SK-N-SH treated with all-trans-retinoic acid at 6 μM for 48 hours (cell line): ENCODE data around the gene ECM2.

Source experiments
- ATAC-seq: fragments of 200-7000 bp; cut with Tn5 transposase; 3 replicates; pipeline ENCODE4 v1.9.1; 2020; ENCODE audit warnings: mild to moderate bottlenecking, moderate library complexity
- BACH2 ChIP-seq: fragments of 250-450 bp; sonication (Bioruptor Pico); IDR thresholded peaks from 2 replicates; pipeline ENCODE4 v1.9.0; 2021; ENCODE audit warnings: mild to moderate bottlenecking, borderline replicate concordance
- CSDC2 ChIP-seq: fragments of 250-450 bp; sonication (Bioruptor Pico); IDR thresholded peaks from 2 replicates; pipeline ENCODE4 v1.5.0; 2020; ENCODE audit warnings: mild to moderate bottlenecking, moderate library complexity
- ESRRG ChIP-seq: fragments of 250-450 bp; sonication (Bioruptor Pico); IDR thresholded peaks from 2 replicates; pipeline ENCODE4 v1.6.1; 2021; ENCODE audit warnings: mild to moderate bottlenecking
- ISL1 ChIP-seq: fragments of 250-450 bp; sonication (Bioruptor Pico); IDR thresholded peaks from 2 replicates; pipeline ENCODE4 v2.1.2; 2022; ENCODE audit warnings: mild to moderate bottlenecking, moderate library complexity
- OSR1 ChIP-seq: fragments of 250-450 bp; sonication (Bioruptor Pico); IDR thresholded peaks from 2 replicates; pipeline ENCODE4 v1.8.0; 2022; ENCODE audit warnings: moderate library complexity, mild to moderate bottlenecking, inconsistent platforms
- PPARA ChIP-seq: fragments of 250-450 bp; sonication (Bioruptor Pico); IDR thresholded peaks from 2 replicates; pipeline ENCODE4 v1.5.0; 2020; ENCODE audit warnings: mild to moderate bottlenecking, borderline replicate concordance
- SNAI2 ChIP-seq: fragments of 250-450 bp; sonication (Bioruptor Pico); IDR thresholded peaks from 2 replicates; pipeline ENCODE4 v1.5.0; 2020; ENCODE audit warnings: mild to moderate bottlenecking, moderate library complexity
- TCF4 ChIP-seq: fragments of 250-450 bp; sonication (Bioruptor Pico); IDR thresholded peaks from 2 replicates; pipeline ENCODE4 v1.8.0; 2021; ENCODE audit warnings: mild to moderate bottlenecking, moderate library complexity, borderline replicate concordance
- TOX ChIP-seq: fragments of 250-450 bp; sonication (Bioruptor Pico); IDR thresholded peaks from 2 replicates; pipeline ENCODE4 v1.8.0; 2021; ENCODE audit warnings: mild to moderate bottlenecking, moderate library complexity, borderline replicate concordance
- ZC3H10 ChIP-seq: fragments of 250-450 bp; sonication (Bioruptor Pico); IDR thresholded peaks from 2 replicates; pipeline ENCODE4 v1.5.1; 2021; ENCODE audit warnings: mild to moderate bottlenecking, moderate library complexity
- ZFP3 ChIP-seq: fragments of 250-450 bp; sonication (Bioruptor Pico); IDR thresholded peaks from 2 replicates; pipeline ENCODE4 v1.5.0; 2020; ENCODE audit warnings: mild to moderate bottlenecking, moderate library complexity
- ZFP30 ChIP-seq: fragments of 450-650 bp; formaldehyde crosslinking; IDR thresholded peaks from 2 replicates; pipeline ENCODE4 v1.5.0; 2022; ENCODE audit warnings: mild to moderate bottlenecking, moderate library complexity
- ZNF565 ChIP-seq: fragments of 450-650 bp; formaldehyde crosslinking; conservative IDR thresholded peaks from 2 replicates; pipeline ENCODE4 v1.5.0; 2020; ENCODE audit warnings: low read depth, mild to moderate bottlenecking, moderate library complexity
- ZNF8 ChIP-seq: fragments of 450-650 bp; formaldehyde crosslinking; IDR thresholded peaks from 2 replicates; pipeline ENCODE4 v1.5.0; 2020; ENCODE audit warnings: mild to moderate bottlenecking, moderate library complexity
- TF ChIP-seq, protein P1 (sequence below): fragments of 250-450 bp; sonication (Bioruptor Pico); IDR thresholded peaks from 2 replicates; pipeline ENCODE4 v1.8.0; 2020; ENCODE audit warnings: mild to moderate bottlenecking, moderate library complexity, borderline replicate concordance
- TF ChIP-seq, protein P2 (sequence below): fragments of 250-450 bp; sonication (Bioruptor Pico); IDR thresholded peaks from 2 replicates; pipeline ENCODE4 v1.5.1; 2021; ENCODE audit warnings: mild to moderate bottlenecking, moderate library complexity
- TF ChIP-seq, protein P3 (sequence below): fragments of 250-450 bp; sonication (Bioruptor Pico); IDR thresholded peaks from 2 replicates; pipeline ENCODE4 v1.8.0; 2021; ENCODE audit warnings: low read depth, mild to moderate bottlenecking, moderate library complexity, borderline replicate concordance
- TF ChIP-seq, protein P4 (sequence below): fragments of 250-450 bp; sonication (Bioruptor Pico); IDR thresholded peaks from 2 replicates; pipeline ENCODE4 v1.5.1; 2020; ENCODE audit warnings: low read depth, mild to moderate bottlenecking, moderate library complexity
- TF ChIP-seq, protein P5 (sequence below): fragments of 250-450 bp; sonication (Bioruptor Pico); IDR thresholded peaks from 2 replicates; pipeline ENCODE4 v1.5.0; 2020; ENCODE audit warnings: mild to moderate bottlenecking, moderate library complexity

The ECM2 gene

DNA sequence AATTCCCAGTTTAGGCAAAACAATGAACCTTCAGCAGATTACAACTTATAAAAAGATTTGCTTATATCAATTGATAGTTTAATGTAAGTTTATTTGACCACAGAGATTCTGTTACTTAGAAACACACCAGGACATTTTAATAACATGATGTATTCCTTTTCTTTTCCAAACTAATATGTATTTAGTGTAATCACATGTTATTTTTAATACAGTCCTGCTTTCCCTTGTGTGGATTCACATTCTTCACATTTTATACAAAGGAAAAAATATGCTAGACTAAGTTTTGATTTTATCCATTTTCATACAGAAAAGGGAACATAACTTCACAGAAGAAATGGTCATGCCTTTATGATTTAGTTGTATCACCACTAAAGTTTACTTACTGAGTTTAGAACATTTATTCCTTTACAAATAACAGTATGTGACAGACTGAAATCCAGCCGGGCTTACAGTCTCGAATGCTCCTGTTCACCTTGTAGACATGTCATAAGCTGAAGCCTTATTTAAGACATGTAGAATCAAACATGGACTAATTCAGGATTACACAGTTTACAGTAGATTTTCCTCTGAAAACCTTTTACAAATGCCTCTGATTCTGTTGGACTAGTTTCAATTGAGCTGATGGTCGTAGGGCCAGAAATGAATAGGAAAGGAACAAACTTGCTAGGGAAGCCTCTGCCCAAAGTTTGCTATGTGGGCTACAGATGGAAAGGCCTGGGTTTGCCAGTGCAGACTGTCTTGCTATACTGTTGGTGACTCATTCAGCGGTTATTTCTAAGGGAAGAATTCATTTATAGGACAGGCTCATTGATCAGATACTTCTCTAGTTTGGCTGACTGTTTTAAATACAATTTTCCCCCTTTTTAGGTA is 46.9 kb downstream of the ECM2 start:
- TF ChIP-seq OSR1 (CRISPR knock-in tag) (no peak), ZNF8 (no peak), ZNF565 (CRISPR knock-in tag) (no peak), PPARA (CRISPR knock-in tag) (no peak), ZFP3 (CRISPR knock-in tag) (no peak), ZFP30 (no peak), ZC3H10 (CRISPR knock-in tag) (no peak)
- TF ChIP-seq, protein P1, sequence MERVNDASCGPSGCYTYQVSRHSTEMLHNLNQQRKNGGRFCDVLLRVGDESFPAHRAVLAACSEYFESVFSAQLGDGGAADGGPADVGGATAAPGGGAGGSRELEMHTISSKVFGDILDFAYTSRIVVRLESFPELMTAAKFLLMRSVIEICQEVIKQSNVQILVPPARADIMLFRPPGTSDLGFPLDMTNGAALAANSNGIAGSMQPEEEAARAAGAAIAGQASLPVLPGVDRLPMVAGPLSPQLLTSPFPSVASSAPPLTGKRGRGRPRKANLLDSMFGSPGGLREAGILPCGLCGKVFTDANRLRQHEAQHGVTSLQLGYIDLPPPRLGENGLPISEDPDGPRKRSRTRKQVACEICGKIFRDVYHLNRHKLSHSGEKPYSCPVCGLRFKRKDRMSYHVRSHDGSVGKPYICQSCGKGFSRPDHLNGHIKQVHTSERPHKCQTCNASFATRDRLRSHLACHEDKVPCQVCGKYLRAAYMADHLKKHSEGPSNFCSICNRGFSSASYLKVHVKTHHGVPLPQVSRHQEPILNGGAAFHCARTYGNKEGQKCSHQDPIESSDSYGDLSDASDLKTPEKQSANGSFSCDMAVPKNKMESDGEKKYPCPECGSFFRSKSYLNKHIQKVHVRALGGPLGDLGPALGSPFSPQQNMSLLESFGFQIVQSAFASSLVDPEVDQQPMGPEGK (CRISPR knock-in tag), result no peak
- TF ChIP-seq, protein P2, sequence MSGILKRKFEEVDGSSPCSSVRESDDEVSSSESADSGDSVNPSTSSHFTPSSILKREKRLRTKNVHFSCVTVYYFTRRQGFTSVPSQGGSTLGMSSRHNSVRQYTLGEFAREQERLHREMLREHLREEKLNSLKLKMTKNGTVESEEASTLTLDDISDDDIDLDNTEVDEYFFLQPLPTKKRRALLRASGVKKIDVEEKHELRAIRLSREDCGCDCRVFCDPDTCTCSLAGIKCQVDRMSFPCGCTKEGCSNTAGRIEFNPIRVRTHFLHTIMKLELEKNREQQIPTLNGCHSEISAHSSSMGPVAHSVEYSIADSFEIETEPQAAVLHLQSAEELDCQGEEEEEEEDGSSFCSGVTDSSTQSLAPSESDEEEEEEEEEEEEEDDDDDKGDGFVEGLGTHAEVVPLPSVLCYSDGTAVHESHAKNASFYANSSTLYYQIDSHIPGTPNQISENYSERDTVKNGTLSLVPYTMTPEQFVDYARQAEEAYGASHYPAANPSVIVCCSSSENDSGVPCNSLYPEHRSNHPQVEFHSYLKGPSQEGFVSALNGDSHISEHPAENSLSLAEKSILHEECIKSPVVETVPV (CRISPR knock-in tag), result no peak
- TF ChIP-seq, protein P3, sequence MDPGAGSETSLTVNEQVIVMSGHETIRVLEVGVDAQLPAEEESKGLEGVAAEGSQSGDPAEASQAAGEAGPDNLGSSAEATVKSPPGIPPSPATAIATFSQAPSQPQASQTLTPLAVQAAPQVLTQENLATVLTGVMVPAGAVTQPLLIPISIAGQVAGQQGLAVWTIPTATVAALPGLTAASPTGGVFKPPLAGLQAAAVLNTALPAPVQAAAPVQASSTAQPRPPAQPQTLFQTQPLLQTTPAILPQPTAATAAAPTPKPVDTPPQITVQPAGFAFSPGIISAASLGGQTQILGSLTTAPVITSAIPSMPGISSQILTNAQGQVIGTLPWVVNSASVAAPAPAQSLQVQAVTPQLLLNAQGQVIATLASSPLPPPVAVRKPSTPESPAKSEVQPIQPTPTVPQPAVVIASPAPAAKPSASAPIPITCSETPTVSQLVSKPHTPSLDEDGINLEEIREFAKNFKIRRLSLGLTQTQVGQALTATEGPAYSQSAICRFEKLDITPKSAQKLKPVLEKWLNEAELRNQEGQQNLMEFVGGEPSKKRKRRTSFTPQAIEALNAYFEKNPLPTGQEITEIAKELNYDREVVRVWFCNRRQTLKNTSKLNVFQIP (CRISPR knock-in tag), result no peak
- ATAC-seq, result peak; percentile 91

DNA sequence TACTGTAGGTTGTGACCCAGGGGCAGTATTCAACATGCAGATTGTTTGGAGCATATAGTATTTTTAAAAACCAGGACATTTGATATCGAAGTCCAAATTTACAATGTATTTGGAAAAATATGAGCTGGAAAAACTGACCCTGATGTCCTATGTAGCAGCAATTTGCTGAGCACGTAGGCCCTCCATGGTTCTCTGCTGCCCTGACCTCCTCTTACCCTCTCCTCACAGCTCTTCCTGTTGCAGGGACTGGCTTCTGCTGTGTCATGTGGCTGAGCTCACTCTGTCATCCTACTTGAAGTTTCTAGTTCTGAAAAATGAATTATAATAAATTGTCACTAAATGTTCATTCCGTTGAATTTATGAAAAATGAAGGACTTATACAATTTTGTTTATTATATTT is 49.4 kb downstream of the ECM2 start:
- ATAC-seq, result no peak

More for the DNA sequence above, 49.4 kb downstream of the ECM2 start:
- TF ChIP-seq, protein P4, sequence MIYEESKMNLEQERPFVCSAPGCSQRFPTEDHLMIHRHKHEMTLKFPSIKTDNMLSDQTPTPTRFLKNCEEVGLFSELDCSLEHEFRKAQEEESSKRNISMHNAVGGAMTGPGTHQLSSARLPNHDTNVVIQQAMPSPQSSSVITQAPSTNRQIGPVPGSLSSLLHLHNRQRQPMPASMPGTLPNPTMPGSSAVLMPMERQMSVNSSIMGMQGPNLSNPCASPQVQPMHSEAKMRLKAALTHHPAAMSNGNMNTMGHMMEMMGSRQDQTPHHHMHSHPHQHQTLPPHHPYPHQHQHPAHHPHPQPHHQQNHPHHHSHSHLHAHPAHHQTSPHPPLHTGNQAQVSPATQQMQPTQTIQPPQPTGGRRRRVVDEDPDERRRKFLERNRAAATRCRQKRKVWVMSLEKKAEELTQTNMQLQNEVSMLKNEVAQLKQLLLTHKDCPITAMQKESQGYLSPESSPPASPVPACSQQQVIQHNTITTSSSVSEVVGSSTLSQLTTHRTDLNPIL (CRISPR knock-in tag), result no peak
- TF ChIP-seq CSDC2 (CRISPR knock-in tag), result no peak
- no peak for TF ChIP-seq BACH2 (CRISPR knock-in tag)
- no peak for TF ChIP-seq TOX (CRISPR knock-in tag)
- TF ChIP-seq, protein P5, sequence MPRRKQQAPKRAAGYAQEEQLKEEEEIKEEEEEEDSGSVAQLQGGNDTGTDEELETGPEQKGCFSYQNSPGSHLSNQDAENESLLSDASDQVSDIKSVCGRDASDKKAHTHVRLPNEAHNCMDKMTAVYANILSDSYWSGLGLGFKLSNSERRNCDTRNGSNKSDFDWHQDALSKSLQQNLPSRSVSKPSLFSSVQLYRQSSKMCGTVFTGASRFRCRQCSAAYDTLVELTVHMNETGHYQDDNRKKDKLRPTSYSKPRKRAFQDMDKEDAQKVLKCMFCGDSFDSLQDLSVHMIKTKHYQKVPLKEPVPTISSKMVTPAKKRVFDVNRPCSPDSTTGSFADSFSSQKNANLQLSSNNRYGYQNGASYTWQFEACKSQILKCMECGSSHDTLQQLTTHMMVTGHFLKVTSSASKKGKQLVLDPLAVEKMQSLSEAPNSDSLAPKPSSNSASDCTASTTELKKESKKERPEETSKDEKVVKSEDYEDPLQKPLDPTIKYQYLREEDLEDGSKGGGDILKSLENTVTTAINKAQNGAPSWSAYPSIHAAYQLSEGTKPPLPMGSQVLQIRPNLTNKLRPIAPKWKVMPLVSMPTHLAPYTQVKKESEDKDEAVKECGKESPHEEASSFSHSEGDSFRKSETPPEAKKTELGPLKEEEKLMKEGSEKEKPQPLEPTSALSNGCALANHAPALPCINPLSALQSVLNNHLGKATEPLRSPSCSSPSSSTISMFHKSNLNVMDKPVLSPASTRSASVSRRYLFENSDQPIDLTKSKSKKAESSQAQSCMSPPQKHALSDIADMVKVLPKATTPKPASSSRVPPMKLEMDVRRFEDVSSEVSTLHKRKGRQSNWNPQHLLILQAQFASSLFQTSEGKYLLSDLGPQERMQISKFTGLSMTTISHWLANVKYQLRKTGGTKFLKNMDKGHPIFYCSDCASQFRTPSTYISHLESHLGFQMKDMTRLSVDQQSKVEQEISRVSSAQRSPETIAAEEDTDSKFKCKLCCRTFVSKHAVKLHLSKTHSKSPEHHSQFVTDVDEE (CRISPR knock-in tag), result no peak
- TF ChIP-seq, protein P1 (CRISPR knock-in tag), result no peak
- no peak for TF ChIP-seq ESRRG (CRISPR knock-in tag)
- no peak for TF ChIP-seq TCF4
- no peak for TF ChIP-seq ISL1 (CRISPR knock-in tag)
- TF ChIP-seq PPARA (CRISPR knock-in tag), result no peak
- TF ChIP-seq ZFP30, result no peak
- TF ChIP-seq OSR1 (CRISPR knock-in tag), result no peak
- no peak for TF ChIP-seq SNAI2 (CRISPR knock-in tag)
- TF ChIP-seq, all 23 proteins: peak for 0
